ENCODE measurements around the gene SENP8. TPM values are rescaled to one million over a fixed set of nuclear protein-coding genes. Genes with fewer than 3 reads are reported as not detected.

The SENP8 gene
- total and polyA plus RNA-seq, 10 donors, result 0.57 to 3.0 (median 1.4) TPM

GRCh38 chr15:72074335-72075060 lies 43.7 kb upstream of the SENP8 start:
- DNase-seq, result no peak
- Histone ChIP-seq H3K27me3 (replicated peaks in 1 of 7) (no peaks in the 10 kb centered on the region), H3K4me3 (no peak overlapping the region), H3K4me1 (peaks cover 0 to 16% (median 1%) of the 10 kb centered on the region in 6 donors), H3K36me3 (no peaks in the 10 kb centered on the region), H3K27ac (no peak overlapping the region), H3K9me3 (no peaks in the 10 kb centered on the region)
- intact Hi-C loops (cut with DNase I; ENCODE audit: low total_unique reads), result no loop called here
- TF ChIP-seq POLR2AphosphoS5 (IDR thresholded peaks at IDR 0.05) (no peak), POLR2A (IDR thresholded peaks at IDR 0.05) (no peak), CTCF (IDR thresholded peaks at IDR 0.05 in 8 of 11, conservative IDR thresholded peaks at IDR 0.05 in 3 of 11) (no peak)
- 80 to 89% (median 88%) methylated on average over 5 of the region's 5 CpGs for WGBS, 5 donors

- peaks cover 0 to 7% (median 1%) of the 10 kb centered on the region in 6 donors for H3K4me1 ChIP-seq
- DNase-seq, result no peak
- TF ChIP-seq CTCF (IDR thresholded peaks at IDR 0.05 in 8 of 11, conservative IDR thresholded peaks at IDR 0.05 in 3 of 11), result no peak
- no peak for TF ChIP-seq POLR2AphosphoS5 (IDR thresholded peaks at IDR 0.05)
- no peak for TF ChIP-seq POLR2A (IDR thresholded peaks at IDR 0.05)
- H3K9me3 ChIP-seq, result no peaks in the 10 kb centered on the region
- H3K27me3 ChIP-seq (replicated peaks in 1 of 7), result no peaks in the 10 kb centered on the region
- H3K36me3 ChIP-seq, result no peaks in the 10 kb centered on the region
- intact Hi-C loops (cut with DNase I; ENCODE audit: low total_unique reads), result no loop called here
- whole genome bisulfite sequencing, 5 donors, result 92 to 100% (median 96%) methylated on average over 1 of the region's 1 CpG
- H3K4me3 ChIP-seq, result no peak overlapping the region
- H3K27ac ChIP-seq, result no peak overlapping the region
Measured at GRCh38 chr15:72077950-72078349, 40.3 kb upstream of the SENP8 start.

- peaks cover 0 to 7% (median 1%) of the 10 kb centered on the region in 6 donors for H3K4me1 ChIP-seq
- 69 to 76% (median 73%) methylated on average over 6 of the region's 6 CpGs for WGBS, 5 donors
- DNase-seq, result no peak
- no peaks in the 10 kb centered on the region for H3K27me3 ChIP-seq (replicated peaks in 1 of 7)
- TF ChIP-seq POLR2A (IDR thresholded peaks at IDR 0.05) (no peak), POLR2AphosphoS5 (IDR thresholded peaks at IDR 0.05) (no peak), CTCF (IDR thresholded peaks at IDR 0.05 in 8 of 11, conservative IDR thresholded peaks at IDR 0.05 in 3 of 11) (no peak)
- no peaks in the 10 kb centered on the region for H3K36me3 ChIP-seq
- no peak overlapping the region for H3K27ac ChIP-seq
- intact Hi-C loops (cut with DNase I; ENCODE audit: low total_unique reads), result no loop called here
- peaks cover 0 to 5% (median 0%) of the 10 kb centered on the region in 8 donors for H3K9me3 ChIP-seq
- H3K4me3 ChIP-seq, result no peak overlapping the region
Measured at GRCh38 chr15:72078887-72079286, 39.3 kb upstream of the SENP8 start.

- no peak overlapping the region for H3K27ac ChIP-seq
- 69 to 88% (median 79%) methylated on average over 1 of the region's 1 CpG for WGBS, 5 donors
- no peak overlapping the region for H3K4me3 ChIP-seq
- DNase-seq, result no peak
- intact Hi-C loops (cut with DNase I; ENCODE audit: low total_unique reads), result no loop called here
- TF ChIP-seq POLR2A (IDR thresholded peaks at IDR 0.05), result no peak
- no peak for TF ChIP-seq CTCF (IDR thresholded peaks at IDR 0.05 in 8 of 11, conservative IDR thresholded peaks at IDR 0.05 in 3 of 11)
- TF ChIP-seq POLR2AphosphoS5 (IDR thresholded peaks at IDR 0.05), result no peak
- peaks cover 0 to 8% (median 0%) of the 10 kb centered on the region in 8 donors for H3K9me3 ChIP-seq
- H3K27me3 ChIP-seq (replicated peaks in 1 of 7), result no peaks in the 10 kb centered on the region
- H3K4me1 ChIP-seq, result peaks cover 0 to 7% (median 1%) of the 10 kb centered on the region in 6 donors
- peaks cover 0 to 1% (median 0%) of the 10 kb centered on the region in 6 donors for H3K36me3 ChIP-seq
Measured at GRCh38 chr15:72082176-72082575, 36.0 kb upstream of the SENP8 start.
